ENCODE results near the gene PROX1.

PROX1 gene

GRCh38 chr1:213999732-214000131 lies 12.0 kb downstream of the PROX1 start:
- no peak for DNase-seq

GRCh38 chr1:214002060-214002459 lies 14.3 kb downstream of the PROX1 start:
- DNase-seq: no peak

- no peak for DNase-seq
Observed at GRCh38 chr1:214002472-214002871, 14.7 kb downstream of the PROX1 start.

GRCh38 chr1:214003233-214003632 lies 15.5 kb downstream of the PROX1 start:
- DNase-seq: no peak

- DNase-seq: no peak
Observed at GRCh38 chr1:214004014-214004413, 16.2 kb downstream of the PROX1 start.

- no peak for DNase-seq
Observed at GRCh38 chr1:214004795-214005194, 17.0 kb downstream of the PROX1 start.

GRCh38 chr1:214005708-214006107 lies 17.9 kb downstream of the PROX1 start:
- DNase-seq: no peak

- no peak for DNase-seq
Observed at GRCh38 chr1:214006845-214007244, 19.1 kb downstream of the PROX1 start.

GRCh38 chr1:214008347-214008746 lies 20.6 kb downstream of the PROX1 start:
- no peak for DNase-seq

- no peak for DNase-seq
Observed at GRCh38 chr1:214008791-214009422, 21.1 kb downstream of the PROX1 start.

- no peak for DNase-seq
Observed at GRCh38 chr1:214009423-214010196, 21.8 kb downstream of the PROX1 start.

GRCh38 chr1:214010197-214010573 lies 22.4 kb downstream of the PROX1 start:
- DNase-seq: no peak

GRCh38 chr1:214010717-214011116 lies 22.9 kb downstream of the PROX1 start:
- no peak for DNase-seq

- no peak for DNase-seq
Observed at GRCh38 chr1:214012418-214012817, 24.6 kb downstream of the PROX1 start.

- no peak for DNase-seq
Observed at GRCh38 chr1:214013614-214014377, 26.0 kb downstream of the PROX1 start.

- DNase-seq: no peak
Observed at GRCh38 chr1:214014730-214015129, 27.0 kb downstream of the PROX1 start.

- DNase-seq: no peak
Observed at GRCh38 chr1:214017191-214017982, 29.6 kb downstream of the PROX1 start.

- peak in 1 of 5 donors; percentile 4 for DNase-seq
Observed at GRCh38 chr1:214018386-214019268, 30.9 kb downstream of the PROX1 start.

- no peak for DNase-seq
Observed at GRCh38 chr1:214019499-214019898, 31.7 kb downstream of the PROX1 start.

GRCh38 chr1:214021321-214021720 lies 33.5 kb downstream of the PROX1 start:
- no peak for DNase-seq

- no peak for DNase-seq
Observed at GRCh38 chr1:214022229-214022791, 34.5 kb downstream of the PROX1 start.
